Adrenal gland (tissue), 5 donors: ENCODE results near the gene PRKCE.

Source experiments
- POLR2A ChIP-seq, 2 donors: fragments of 450-650 bp; IDR thresholded peaks; one replicate each; pipeline ENCODE4 v1.6.1; 2017; ENCODE audit warnings: antibody characterized with exemption in 2 of 2, mild to moderate bottlenecking in 2 of 2, moderate library complexity in 1 of 2
- TF ChIP-seq, protein P1 (sequence below), 6 experiments: fragments of 450-650 bp in 4 of 6; fragments of 200-600 bp in 2 of 6; sonication (generic) in 1 of 6; IDR thresholded peaks; 1 replicate in 5 of 6; 2 replicates in 1 of 6; pipeline versions ENCODE4 v1.5.1 to v1.8.0; 2016 to 2021; ENCODE audit warnings: antibody characterized with exemption in 6 of 6, mild to moderate bottlenecking in 2 of 6, moderate library complexity in 1 of 6
- donor health status: DM: no; HTN: no; CAD: no.

- TF ChIP-seq, protein P1, sequence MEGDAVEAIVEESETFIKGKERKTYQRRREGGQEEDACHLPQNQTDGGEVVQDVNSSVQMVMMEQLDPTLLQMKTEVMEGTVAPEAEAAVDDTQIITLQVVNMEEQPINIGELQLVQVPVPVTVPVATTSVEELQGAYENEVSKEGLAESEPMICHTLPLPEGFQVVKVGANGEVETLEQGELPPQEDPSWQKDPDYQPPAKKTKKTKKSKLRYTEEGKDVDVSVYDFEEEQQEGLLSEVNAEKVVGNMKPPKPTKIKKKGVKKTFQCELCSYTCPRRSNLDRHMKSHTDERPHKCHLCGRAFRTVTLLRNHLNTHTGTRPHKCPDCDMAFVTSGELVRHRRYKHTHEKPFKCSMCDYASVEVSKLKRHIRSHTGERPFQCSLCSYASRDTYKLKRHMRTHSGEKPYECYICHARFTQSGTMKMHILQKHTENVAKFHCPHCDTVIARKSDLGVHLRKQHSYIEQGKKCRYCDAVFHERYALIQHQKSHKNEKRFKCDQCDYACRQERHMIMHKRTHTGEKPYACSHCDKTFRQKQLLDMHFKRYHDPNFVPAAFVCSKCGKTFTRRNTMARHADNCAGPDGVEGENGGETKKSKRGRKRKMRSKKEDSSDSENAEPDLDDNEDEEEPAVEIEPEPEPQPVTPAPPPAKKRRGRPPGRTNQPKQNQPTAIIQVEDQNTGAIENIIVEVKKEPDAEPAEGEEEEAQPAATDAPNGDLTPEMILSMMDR (IDR thresholded peaks at IDR 0.05): no peak
- no peak for TF ChIP-seq POLR2A (IDR thresholded peaks at IDR 0.05)
Measured at GRCh38 chr2:45818591-45818990, 167.1 kb downstream of the PRKCE start.
